GM12878 (cell line): ENCODE data around the gene HIC1. TPM values are rescaled to one million over a fixed set of nuclear protein-coding genes. Genes with fewer than 3 reads are reported as not detected.
A peak's percentile ranks its signal among the peaks of the same experiment; 100 is the strongest.

ENCODE experiments used
- ATAC-seq: fragments of 200-7000 bp; cut with Tn5 transposase; 3 replicates; pipeline ENCODE4 v1.9.1; 2020; ENCODE audit warnings: mild to moderate bottlenecking, moderate library complexity
- BruUV-seq: library from RNA; stranded (reverse); fragments of 400-500 nt; replicated peaks from 2 replicates; lab custom pipeline; 2021; lab: Mats Ljungman, UMichigan
- CTCF ChIA-PET: fragments of 300-600 bp; sonication (Branson Sonifier 250); formaldehyde crosslinking; extraction: SDS; loops from one replicate; lab custom pipeline; 2021; ENCODE audit warnings: inconsistent platforms; lab: Yijun Ruan, JAX
- POLR2A ChIA-PET: fragments of 350-600 bp; formaldehyde crosslinking; extraction: SDS; loops from one replicate; lab custom pipeline; 2021; ENCODE audit warnings: inconsistent platforms; lab: Charles Lee
- RAD21 ChIA-PET: fragments of 300-600 bp; sonication (Branson Sonifier 250); formaldehyde crosslinking; loops from one replicate; lab custom pipeline; 2023; ENCODE audit warnings: antibody characterized with exemption; ENCODE audit not compliant: unreplicated experiment; lab: Charles Lee
- SMC1A ChIA-PET: fragments of 300-600 bp; sonication (Branson Sonifier 250); formaldehyde crosslinking; loops from one replicate; lab custom pipeline; 2023; ENCODE audit not compliant: unreplicated experiment, uncharacterized antibody; lab: Charles Lee
- DNase-seq: peaks from one replicate; pipeline ENCODE4 v3.0.0-alpha.2; 2011; ENCODE audit warnings: low read depth, low spot score
- FAIRE-seq: peaks from 3 replicates; lab custom pipeline; 2011; peaks lifted over from hg19 to GRCh38; lab: Jason Lieb, UNC
- H2AFZ ChIP-seq: 2 replicates; pipeline ENCODE4 v1.6.0; 2011; ENCODE audit warnings: low read depth, low read length, control low read depth; ENCODE audit not compliant: control insufficient read depth
- H3K27ac ChIP-seq: 2 replicates; pipeline ENCODE4 v1.5.1; 2011; ENCODE audit warnings: control low read depth; ENCODE audit not compliant: control insufficient read depth, insufficient read depth
- H3K27me3 ChIP-seq, 2 experiments: replicated peaks in 1 of 2; 2 replicates each; pipeline versions ENCODE4 v1.6.0 to v1.6.1; 2011; ENCODE audit warnings: low read length in 1 of 2; ENCODE audit not compliant: control insufficient read depth in 2 of 2, insufficient read depth in 2 of 2
- H3K36me3 ChIP-seq, 2 experiments: 2 replicates each; pipeline ENCODE4 v1.5.1; 2011; ENCODE audit warnings: low read length in 1 of 2; ENCODE audit not compliant: control insufficient read depth in 2 of 2, insufficient read depth in 2 of 2
- H3K4me1 ChIP-seq: 2 replicates; pipeline ENCODE4 v1.6.1; 2011; ENCODE audit warnings: mild to moderate bottlenecking, low read length, moderate library complexity, mixed read lengths; ENCODE audit not compliant: control insufficient read depth, insufficient read depth
- H3K4me2 ChIP-seq: 2 replicates; pipeline ENCODE4 v1.6.0; 2011; ENCODE audit warnings: control low read depth; ENCODE audit not compliant: control insufficient read depth, insufficient read depth
- H3K4me3 ChIP-seq: fragments of 200-600 bp; sonication (generic); 2 replicates; pipeline ENCODE4 v1.5.1; 2016
- H3K79me2 ChIP-seq: 2 replicates; pipeline ENCODE4 v1.6.0; 2011; ENCODE audit warnings: low read length; ENCODE audit not compliant: control insufficient read depth, insufficient read depth
- H3K9ac ChIP-seq: 2 replicates; pipeline ENCODE4 v1.8.0; 2011; ENCODE audit warnings: low read length, control low read depth, mixed read lengths; ENCODE audit not compliant: control insufficient read depth, insufficient read depth
- H3K9me3 ChIP-seq: replicated peaks from 3 replicates; pipeline ENCODE4 v1.5.1; 2011; ENCODE audit warnings: mild to moderate bottlenecking, low read length; ENCODE audit not compliant: control insufficient read depth, insufficient read depth
- H4K20me1 ChIP-seq: 2 replicates; pipeline ENCODE4 v1.6.0; 2011; ENCODE audit not compliant: control insufficient read depth, insufficient read depth
- BCL11A ChIP-seq: IDR thresholded peaks from 2 replicates; pipeline ENCODE4 v1.6.1; 2011; ENCODE audit warnings: low read depth, low read length
- CREB1 ChIP-seq: IDR thresholded peaks from 2 replicates; pipeline ENCODE4 v1.6.1; 2012; ENCODE audit warnings: low read depth, mild to moderate bottlenecking, inconsistent platforms
- CTCF ChIP-seq, 3 experiments: IDR thresholded peaks in 2 of 3; conservative IDR thresholded peaks in 1 of 3; 2 replicates each; pipeline ENCODE4 v1.5.1; 2011; ENCODE audit warnings: low read depth in 3 of 3, low read length in 3 of 3, mild to moderate bottlenecking in 3 of 3, control low read depth in 2 of 3, moderate library complexity in 2 of 3, inconsistent platforms in 1 of 3, mixed read lengths in 1 of 3; ENCODE audit not compliant: control insufficient read depth in 2 of 3, insufficient read depth in 1 of 3; ENCODE audit errors: extremely low read depth in 1 of 3
- EZH2 ChIP-seq: IDR thresholded peaks from 2 replicates; pipeline ENCODE4 v1.6.1; 2012; ENCODE audit warnings: low read depth, mild to moderate bottlenecking, control low read depth, inconsistent platforms, low read length, borderline replicate concordance; ENCODE audit not compliant: control insufficient read depth
- FOXK2 ChIP-seq: fragments of 450-650 bp; IDR thresholded peaks from 2 replicates; pipeline ENCODE4 v1.6.1; 2017; ENCODE audit warnings: mild to moderate bottlenecking, moderate library complexity
- GATAD2B ChIP-seq: fragments of 450-650 bp; conservative IDR thresholded peaks from 2 replicates; pipeline ENCODE4 v1.6.1; 2017; ENCODE audit warnings: low read depth, mild to moderate bottlenecking, moderate library complexity
- HCFC1 ChIP-seq: fragments of 150-350 bp; IDR thresholded peaks from 2 replicates; pipeline ENCODE4 v1.6.1; 2014; ENCODE audit warnings: low read length
- HDAC2 ChIP-seq: fragments of 200-600 bp; sonication (generic); IDR thresholded peaks from 2 replicates; pipeline ENCODE4 v1.6.1; 2017
- IKZF2 ChIP-seq, 2 experiments: fragments of 450-650 bp; IDR thresholded peaks; 2 replicates each; pipeline ENCODE4 v1.6.1; 2017; ENCODE audit warnings: mild to moderate bottlenecking in 2 of 2, moderate library complexity in 2 of 2
- IRF4 ChIP-seq: IDR thresholded peaks from 2 replicates; pipeline ENCODE4 v1.6.1; 2011; ENCODE audit warnings: low read depth, low read length
- RELA ChIP-seq: fragments of 450-650 bp; IDR thresholded peaks from 2 replicates; pipeline ENCODE4 v1.8.0; 2014; ENCODE audit warnings: borderline replicate concordance; ENCODE audit not compliant: partially characterized antibody
- RFX5 ChIP-seq: IDR thresholded peaks from 2 replicates; pipeline ENCODE4 v1.6.1; 2011; ENCODE audit warnings: low read depth, low read length, improper control_type of control experiment
- SIN3A ChIP-seq: IDR thresholded peaks from 2 replicates; pipeline ENCODE4 v1.6.1; 2012; ENCODE audit warnings: low read depth, low read length, improper control_type of control experiment
- TAF1 ChIP-seq: IDR thresholded peaks from 2 replicates; pipeline ENCODE4 v1.6.1; 2011; ENCODE audit warnings: mild to moderate bottlenecking, low read depth, low read length, borderline replicate concordance
- YY1 ChIP-seq: IDR thresholded peaks from 2 replicates; pipeline ENCODE4 v1.6.1; 2011; ENCODE audit warnings: low read depth, mild to moderate bottlenecking, low read length
- WGBS: methylation state at CpG from one replicate; pipeline ENCODE4 v1.1.6; 2016; ENCODE audit warnings: low lambda C conversion rate; ENCODE audit not compliant: insufficient replicate concordance, insufficient coverage; ENCODE audit errors: missing lambda C conversion rate; 5-methylcytosine and 5-hydroxymethylcytosine counted together
- in situ Hi-C: fragments of 300-500 bp; cut with MboI; formaldehyde crosslinking; loops from 9 replicates; pipeline ENCODE4 v1.14.3; 2018; ENCODE audit warnings: mixed read lengths
- intact Hi-C: fragments of 100-400 bp; cut with micrococcal nuclease; formaldehyde crosslinking; loops from one replicate; pipeline ENCODE4 v1.14.2; 2022; ENCODE audit not compliant: unreplicated experiment
- polyA plus RNA-seq, 11 experiments: library from polyadenylated mRNA; depleted of rRNA in 4 of 11; unstranded in 6 of 11; stranded (reverse) in 5 of 11; fragments of >200 nt; fragmentation: Nextera tagmentation in 4 of 11; fragmentation: Illumina TruSeq in 1 of 11; extraction: Ambion mirVana in 4 of 11; extraction: Trizol in 1 of 11; gene quantifications; 1 replicate in 1 of 11; 2 replicates in 10 of 11; pipeline versions ENCODE4 v1.2.1 to v1.2.3, GENCODE V29; 2011 to 2016; ENCODE audit warnings: inconsistent platforms in 2 of 11, missing spikeins in 2 of 11, low read depth in 1 of 11
- total RNA-seq, 4 experiments: library from RNA; depleted of rRNA in 3 of 4; stranded (reverse); fragments of >200 nt in 3 of 4; fragmentation: Illumina TruSeq in 1 of 4; extraction: Trizol in 1 of 4; gene quantifications; 2 replicates each; pipeline versions ENCODE4 v1.2.1 to v1.2.3, GENCODE V29; 2013 to 2021
- TF ChIP-seq, protein P1 (sequence below): IDR thresholded peaks from 2 replicates; pipeline ENCODE4 v1.6.1; 2012; ENCODE audit warnings: low read depth, low read length, improper control_type of control experiment
- TF ChIP-seq, protein P2 (sequence below): fragments of 450-650 bp; IDR thresholded peaks from 2 replicates; pipeline ENCODE4 v1.6.1; 2017; ENCODE audit warnings: mild to moderate bottlenecking, moderate library complexity

HIC1 gene
- total and polyA plus RNA-seq, 10 of the 15 experiments (the other 5 are each of a cell fraction or from before 2014, with no cell fraction given): 0.11 to 61.1 (median 4.9) TPM

- peaks cover 10% of the 10 kb centered on the region for H3K79me2 ChIP-seq
- H3K4me2 ChIP-seq: peak within 1 kb of the TSS; percentile 86
- H3K27me3 ChIP-seq: peaks cover 3 to 4% of the 10 kb centered on the region in 2 experiments
- in situ Hi-C loops: no loop called here
- intact Hi-C loops: loop anchor here (1.0 to 2.0 kb wide), 2 partner anchors 40 to 121 kb away; no protein-coding TSS in a partner anchor
- H4K20me1 ChIP-seq: no peaks in the 10 kb centered on the region
- WGBS: under 1% methylated on average over 59 of the region's 59 CpGs
- ChIA-PET RAD21 (interaction anchor here (1.5 kb wide), 1 partner anchor 121 kb away, joined by 3 read pairs; no protein-coding TSS in a partner anchor), CTCF (interaction anchor here (1.2 to 3.1 kb wide), 4 partner anchors 8 to 309 kb away, joined by 3 to 12 read pairs (median 4); no protein-coding TSS in a partner anchor), POLR2A (no interaction called here), SMC1A (interaction anchor here (0.9 to 2.9 kb wide), 6 partner anchors 10 to 353 kb away, joined by 3 to 6 read pairs (median 3); no protein-coding TSS in a partner anchor)
- peaks cover 11% of the 10 kb centered on the region for H3K4me1 ChIP-seq
- H2AFZ ChIP-seq: peak within 1 kb of the TSS; percentile 91
- no peaks in the 10 kb centered on the region for H3K36me3 ChIP-seq
- ATAC-seq (peak; percentile 97), DNase-seq (peak; percentile 61), FAIRE-seq (peak; percentile 98)
- peak within 1 kb of the TSS; percentile 99 for H3K4me3 ChIP-seq
- BruUV-seq: no TSS peak
- H3K27ac ChIP-seq: peak within 1 kb of the TSS; percentile 51
- no peaks in the 10 kb centered on the region for H3K9me3 ChIP-seq
- peak within 1 kb of the TSS; percentile 84 for H3K9ac ChIP-seq
- TF ChIP-seq, protein P1, sequence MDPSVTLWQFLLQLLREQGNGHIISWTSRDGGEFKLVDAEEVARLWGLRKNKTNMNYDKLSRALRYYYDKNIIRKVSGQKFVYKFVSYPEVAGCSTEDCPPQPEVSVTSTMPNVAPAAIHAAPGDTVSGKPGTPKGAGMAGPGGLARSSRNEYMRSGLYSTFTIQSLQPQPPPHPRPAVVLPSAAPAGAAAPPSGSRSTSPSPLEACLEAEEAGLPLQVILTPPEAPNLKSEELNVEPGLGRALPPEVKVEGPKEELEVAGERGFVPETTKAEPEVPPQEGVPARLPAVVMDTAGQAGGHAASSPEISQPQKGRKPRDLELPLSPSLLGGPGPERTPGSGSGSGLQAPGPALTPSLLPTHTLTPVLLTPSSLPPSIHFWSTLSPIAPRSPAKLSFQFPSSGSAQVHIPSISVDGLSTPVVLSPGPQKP: no peak; the same call in 1 of the 2 replicates
- TF ChIP-seq IKZF2 (IDR thresholded peaks at IDR 0.05) (no peak), YY1 (peak; percentile 97), TAF1 (peak; percentile 86), FOXK2 (peak; percentile 51; the same call in 1 of the 2 replicates), HCFC1 (peak; percentile 86), SIN3A (peak; percentile 99), RFX5 (no peak; the same call in 1 of the 2 replicates), EZH2 (no peak), CREB1 (peak; percentile 69), RELA (peak; percentile 95), BCL11A (no peak), GATAD2B (no peak), IRF4 (no peak), CTCF (IDR thresholded peaks at IDR 0.05 in 2 of 3, conservative IDR thresholded peaks at IDR 0.05 in 1 of 3; ENCODE audit: control insufficient read depth in 2 of 3, extremely low read depth in 1 of 3, insufficient read depth in 1 of 3, low read depth in 3 of 3, low read length in 3 of 3) (peak in 1 of 3 experiments; percentile 11; a peak in 1 of 6 replicates), HDAC2 (no peak)
- TF ChIP-seq, protein P2, sequence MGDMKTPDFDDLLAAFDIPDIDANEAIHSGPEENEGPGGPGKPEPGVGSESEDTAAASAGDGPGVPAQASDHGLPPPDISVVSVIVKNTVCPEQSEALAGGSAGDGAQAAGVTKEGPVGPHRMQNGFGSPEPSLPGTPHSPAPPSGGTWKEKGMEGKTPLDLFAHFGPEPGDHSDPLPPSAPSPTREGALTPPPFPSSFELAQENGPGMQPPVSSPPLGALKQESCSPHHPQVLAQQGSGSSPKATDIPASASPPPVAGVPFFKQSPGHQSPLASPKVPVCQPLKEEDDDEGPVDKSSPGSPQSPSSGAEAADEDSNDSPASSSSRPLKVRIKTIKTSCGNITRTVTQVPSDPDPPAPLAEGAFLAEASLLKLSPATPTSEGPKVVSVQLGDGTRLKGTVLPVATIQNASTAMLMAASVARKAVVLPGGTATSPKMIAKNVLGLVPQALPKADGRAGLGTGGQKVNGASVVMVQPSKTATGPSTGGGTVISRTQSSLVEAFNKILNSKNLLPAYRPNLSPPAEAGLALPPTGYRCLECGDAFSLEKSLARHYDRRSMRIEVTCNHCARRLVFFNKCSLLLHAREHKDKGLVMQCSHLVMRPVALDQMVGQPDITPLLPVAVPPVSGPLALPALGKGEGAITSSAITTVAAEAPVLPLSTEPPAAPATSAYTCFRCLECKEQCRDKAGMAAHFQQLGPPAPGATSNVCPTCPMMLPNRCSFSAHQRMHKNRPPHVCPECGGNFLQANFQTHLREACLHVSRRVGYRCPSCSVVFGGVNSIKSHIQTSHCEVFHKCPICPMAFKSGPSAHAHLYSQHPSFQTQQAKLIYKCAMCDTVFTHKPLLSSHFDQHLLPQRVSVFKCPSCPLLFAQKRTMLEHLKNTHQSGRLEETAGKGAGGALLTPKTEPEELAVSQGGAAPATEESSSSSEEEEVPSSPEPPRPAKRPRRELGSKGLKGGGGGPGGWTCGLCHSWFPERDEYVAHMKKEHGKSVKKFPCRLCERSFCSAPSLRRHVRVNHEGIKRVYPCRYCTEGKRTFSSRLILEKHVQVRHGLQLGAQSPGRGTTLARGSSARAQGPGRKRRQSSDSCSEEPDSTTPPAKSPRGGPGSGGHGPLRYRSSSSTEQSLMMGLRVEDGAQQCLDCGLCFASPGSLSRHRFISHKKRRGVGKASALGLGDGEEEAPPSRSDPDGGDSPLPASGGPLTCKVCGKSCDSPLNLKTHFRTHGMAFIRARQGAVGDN: no peak
These were observed 24.8 kb upstream of the HIC1 start, which contains the start of gene DPH1 for GRCh38 chr17:2029911-2030778. Gene DPH1 (plus strand): TSS chr17:2030153. CDS start chr17:2030170, 17 bp downstream.
